Activated CD8-positive, alpha-beta memory T cell treated with anti-CD3 and anti-CD28 coated beads for 24 hours (primary cell): Measurements from ENCODE around the gene ATRN.
"Not testable (repeated sequence)": the region's sequence is repeated elsewhere in the genome, so short reads cannot be mapped to it uniquely, and the experiment has no call there.

Experiments used
- DNase-seq: peaks from one replicate; pipeline ENCODE4 v3.0.0-alpha.2; 2020

Gene ATRN

DNA sequence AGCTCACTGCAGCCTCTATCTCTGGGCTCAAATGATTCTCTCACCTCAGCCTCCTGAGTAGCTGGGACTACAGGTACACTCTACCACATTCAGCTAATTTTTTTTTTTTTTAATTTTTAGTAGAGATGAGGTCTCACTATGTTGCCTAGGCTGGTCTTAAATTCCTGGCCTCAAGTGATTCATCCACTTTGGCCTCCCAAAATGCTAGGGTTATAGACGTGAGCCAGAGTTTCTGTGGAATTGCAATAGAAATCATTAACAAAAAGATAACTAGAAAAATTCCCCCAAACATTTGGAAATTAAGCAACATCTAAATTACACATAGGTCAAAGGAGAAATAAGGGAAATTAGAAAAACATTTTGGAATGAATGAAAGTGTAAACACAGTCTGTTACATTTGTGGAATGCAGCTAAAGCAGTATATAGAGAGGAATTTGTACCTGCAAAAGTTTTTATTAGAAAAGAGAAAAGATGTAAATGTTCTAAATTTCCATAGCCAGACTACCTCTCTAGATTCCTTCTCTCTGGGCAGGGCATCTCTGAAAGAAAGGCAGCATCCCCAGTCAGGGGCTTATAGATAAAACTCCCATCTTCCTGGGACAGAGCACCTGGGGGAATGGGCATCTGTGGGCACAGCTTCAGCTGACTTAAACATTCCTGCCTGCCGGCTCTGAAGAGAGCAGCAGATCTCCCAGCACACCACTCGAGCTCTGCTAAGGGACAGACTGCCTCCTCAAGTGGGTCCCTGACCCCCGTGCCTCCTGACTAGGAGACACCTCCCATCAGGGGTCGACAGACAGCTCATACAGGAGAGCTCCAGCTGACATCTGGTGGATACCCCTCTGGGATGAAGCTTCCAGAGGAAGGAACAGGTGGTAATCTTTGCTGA is 51.3 kb downstream of the ATRN start:
- no peak for DNase-seq

DNA sequence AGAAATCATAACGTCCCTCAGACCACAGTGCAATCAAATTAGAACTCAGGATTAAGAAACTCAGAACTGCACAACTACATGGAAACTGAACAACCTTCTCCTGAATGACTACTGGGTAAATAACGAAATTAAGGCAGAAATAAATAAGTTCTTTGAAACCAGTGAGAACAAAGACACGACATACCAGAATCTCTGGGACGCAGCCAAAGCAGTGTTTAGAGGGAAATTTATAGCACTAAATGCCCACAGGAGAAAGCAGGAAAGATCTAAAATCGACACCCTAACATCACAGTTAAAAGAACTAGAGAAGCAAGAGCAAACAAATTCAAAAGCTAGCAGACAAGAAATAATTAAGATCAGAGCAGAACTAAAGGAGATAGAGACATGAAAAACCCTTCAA is 53.9 kb downstream of the ATRN start:
- not testable (repeated sequence) for DNase-seq

DNA sequence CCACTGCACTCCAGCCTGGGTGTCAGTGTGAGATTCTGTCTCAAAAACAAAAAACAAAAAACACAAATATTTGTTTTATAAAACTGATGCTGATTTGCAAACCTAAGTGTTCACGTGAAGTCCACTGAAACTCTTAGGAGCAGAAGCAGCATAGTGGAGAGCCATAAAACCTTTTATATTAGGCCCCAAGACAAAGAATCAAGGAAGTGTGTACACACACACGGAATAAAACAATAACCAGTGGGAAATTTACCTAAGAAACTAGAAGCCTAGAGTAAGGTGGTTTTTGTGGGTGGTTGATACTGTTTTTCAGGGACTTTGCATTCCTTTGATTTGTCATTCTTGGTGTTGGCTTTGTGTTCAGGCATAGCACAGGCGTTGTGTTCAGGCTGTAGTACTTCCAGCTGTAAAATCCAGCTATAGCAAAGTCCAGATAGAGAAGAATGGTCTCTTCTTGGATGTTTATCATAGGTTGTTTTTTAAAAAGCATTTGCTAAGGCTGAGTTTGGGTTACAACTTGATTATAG is 61.3 kb downstream of the ATRN start:
- DNase-seq = no peak

DNA sequence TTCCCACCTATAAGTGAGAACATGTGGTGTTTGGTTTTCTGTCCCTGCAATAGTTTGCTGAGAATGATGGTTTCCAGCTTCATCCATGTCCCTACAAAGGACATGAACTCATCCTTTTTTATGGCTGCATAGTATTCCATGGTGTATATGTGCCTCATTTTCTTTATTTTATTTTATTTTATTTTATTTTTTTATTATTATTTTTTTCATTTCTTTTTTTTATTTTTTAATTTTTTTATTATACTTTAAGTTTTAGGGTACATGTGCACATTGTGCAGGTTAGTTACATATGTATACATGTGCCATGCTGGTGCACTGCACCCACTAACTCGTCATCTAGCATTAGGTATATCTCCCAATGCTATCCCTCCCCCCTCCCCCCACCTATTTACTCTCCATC is 66.9 kb downstream of the ATRN start:
- not testable (repeated sequence) for DNase-seq

DNA sequence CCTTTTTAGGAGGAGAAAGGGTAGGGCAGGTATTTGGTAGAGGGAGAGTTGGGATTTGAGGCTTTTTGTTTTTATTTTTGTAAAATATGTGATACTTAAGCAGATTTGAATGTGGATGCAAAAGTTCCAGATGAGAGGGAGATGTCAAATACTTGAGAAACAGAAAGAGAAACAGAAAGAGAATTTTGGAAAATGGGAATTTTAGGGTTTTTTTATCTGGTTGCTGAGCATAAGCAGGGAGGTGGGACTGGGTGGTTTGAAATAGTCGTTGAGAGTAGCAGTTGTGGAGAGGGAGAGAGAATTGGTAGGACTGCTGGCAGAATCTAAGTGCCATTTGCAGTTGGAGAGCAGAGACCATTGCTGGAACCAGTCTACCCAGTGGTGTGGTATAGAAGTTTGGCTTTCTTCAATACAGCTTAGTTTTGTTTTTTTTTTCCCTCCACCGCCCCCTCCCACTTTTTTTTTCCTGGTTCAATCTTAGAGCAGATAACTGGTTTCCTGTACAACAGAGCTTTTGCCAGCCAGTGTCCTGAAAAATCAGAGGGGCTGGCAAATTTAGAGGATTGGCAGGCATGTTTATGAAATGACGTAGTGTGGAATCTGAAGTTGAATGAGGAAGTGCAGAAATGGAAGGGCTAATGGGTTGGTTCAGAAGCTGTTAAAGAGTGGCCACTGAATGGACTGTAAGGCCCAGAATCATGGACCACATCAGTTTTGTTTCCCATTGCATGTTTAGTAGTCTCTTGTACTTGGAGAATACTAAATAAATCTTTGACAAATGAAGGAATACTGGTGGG is 68.7 kb downstream of the ATRN start:
- no peak for DNase-seq

DNA sequence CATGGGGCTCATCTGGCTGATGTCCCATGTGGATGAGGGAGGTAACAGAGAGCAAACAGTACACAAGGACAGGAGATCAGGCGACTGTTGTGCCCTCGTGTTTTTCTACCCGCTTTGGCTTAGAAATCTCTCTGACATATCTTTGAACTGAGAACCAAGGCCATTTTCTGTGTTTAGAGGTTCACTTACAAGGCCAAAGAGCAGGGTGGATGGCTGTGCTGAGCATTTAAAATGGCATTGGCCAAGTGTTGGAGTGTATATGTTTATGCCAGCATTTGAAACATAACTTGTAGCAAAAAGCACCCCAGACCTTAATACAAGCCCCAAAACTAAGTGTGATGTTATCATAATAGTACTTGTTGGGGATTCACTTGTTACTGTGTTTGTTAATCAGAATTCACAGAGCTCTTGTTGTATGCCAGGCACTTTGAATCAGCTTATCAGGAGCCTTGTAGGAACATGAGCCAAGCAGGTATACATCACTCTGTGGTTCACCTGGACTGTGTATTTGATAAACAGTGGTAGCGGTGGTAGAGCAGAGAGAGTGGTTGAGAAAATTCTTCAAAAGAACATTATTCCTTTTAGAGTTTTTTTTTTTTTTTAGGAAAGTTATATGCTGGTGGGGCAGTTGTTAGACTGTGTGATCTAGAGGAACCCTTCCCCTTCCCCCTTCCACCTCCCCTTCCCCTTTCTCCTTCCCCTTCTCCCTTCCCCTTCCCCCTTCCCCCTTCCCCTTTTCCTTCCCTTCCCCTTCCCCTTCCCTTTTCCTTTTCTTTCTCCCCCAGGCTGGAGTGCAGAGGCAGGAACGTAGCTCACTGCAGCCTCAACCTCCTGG is 71.3 kb downstream of the ATRN start:
- DNase-seq = no peak

DNA sequence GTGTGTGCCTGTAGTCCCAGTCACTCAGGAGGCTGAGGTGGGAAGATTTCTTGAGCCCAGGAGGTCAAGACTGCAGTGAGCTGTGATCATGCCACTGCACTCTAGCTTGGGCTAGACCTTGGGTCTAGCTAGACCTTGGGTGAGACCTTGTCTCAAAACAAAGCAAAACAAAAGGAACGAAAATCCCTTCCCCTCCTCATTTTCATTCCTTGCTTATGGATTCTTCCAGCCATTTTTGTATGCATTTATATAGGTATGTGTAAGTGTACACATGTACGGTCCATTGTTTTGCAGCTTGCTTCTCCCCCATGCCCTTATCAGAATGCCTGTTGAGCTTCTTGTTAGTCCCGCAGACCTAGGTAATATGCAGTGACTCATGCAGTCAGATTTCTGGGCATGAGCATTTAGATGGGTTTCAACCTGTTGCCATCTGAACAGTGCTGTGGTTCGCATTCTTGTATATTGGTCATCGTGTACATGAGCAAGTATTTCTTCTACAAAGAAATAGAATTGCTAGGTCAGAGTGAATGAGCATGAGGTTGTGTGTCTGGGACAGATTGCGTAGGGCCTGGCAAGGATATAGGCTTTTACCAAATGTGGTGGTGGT is 73.2 kb downstream of the ATRN start:
- no peak for DNase-seq

DNA sequence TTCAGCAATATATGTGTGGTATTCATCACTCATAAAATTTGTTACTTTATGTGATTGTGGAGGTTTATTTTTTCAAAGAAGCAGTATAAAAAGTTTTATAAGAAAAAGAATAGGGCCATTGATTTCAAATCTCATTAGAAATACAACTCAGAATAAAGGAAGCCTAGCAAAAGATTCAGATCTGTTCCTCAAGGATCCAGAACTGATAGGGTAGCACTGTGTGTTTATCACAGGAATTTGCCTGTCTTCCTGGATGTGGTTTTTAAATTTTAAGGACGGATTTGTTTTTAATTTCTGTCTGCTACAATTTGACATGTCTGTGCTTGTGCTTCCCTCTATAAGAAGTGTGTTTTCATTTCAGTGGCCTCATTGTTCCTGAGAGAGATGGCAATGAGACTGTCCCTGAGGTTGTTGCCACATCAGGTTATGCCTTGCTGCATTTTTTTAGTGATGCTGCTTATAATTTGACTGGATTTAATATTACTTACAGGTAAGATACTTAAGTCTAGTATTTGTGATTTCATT is 74.6 kb downstream of the ATRN start:
- DNase-seq = no peak

DNA sequence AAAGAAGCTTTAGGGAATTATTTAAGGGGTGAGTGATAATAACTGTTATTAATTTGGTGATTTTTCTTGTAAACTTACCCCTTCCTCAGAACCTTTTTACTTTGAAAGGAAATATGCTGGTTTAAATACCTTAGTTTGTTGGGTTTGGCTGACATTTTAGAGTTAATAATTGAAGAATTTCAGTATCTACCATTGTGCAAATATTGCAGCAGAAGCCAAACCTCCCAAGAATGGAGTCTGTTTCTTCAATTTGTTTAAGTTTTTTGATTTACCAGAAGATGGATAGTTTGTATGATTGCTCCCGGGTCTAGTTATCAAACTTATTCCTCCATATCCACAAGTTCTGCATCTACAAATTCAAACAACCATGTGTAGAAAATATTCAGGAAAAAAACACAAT is 77.1 kb downstream of the ATRN start:
- no peak for DNase-seq

DNA sequence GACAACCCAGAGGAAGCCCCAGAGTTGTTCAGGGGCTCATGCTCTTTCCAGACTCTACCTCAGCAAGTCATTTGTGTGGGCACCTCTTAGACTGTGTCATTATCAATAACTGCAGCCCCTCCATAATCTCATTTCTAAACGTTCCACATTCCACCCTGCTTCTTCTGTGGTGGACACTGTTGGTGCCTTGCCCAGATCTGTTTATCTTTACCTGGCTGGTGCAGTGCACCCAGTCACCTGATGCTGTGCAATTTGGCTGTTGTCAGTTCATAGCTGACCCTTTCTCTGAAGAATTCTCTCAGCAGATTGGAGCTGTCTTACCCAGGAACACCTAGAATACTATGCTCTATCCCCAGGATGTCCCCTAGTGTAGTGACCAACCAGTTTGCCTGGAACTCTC is 80.0 kb downstream of the ATRN start:
- no peak for DNase-seq

DNA sequence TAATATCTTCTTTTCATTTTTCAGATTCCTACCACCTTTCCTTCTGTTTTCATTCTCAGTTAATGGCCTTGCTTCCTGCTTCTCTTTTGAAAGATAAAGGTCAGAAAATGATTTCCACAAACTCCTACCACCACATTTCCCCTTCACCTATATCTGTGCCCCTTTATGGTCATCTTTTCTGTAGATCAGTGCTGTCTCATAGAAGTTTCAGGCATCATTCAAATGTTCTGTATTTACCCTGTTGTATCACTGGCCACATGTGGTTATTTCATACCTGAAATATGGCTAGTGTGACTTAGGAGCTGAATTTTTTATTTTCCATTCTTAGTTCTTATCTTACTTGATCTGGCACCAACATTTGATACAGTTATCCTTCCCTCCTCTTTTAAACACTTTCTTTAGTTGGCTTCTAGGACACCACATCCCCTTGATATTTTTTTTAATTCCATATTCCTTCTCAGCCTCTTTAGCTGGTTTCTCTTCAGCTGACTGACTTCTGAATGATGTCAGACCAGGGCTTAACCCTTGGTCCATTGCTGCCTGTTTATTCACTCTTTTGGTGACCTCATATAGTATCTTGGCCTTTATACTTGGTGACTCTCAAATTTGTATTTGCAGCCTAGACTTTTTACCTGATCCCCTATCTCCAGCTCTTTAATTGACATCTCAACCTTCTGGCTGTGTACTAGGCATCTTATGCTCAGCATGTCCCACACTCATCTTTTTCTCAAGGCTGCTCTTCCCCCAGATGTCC is 81.0 kb downstream of the ATRN start:
- DNase-seq = no peak

DNA sequence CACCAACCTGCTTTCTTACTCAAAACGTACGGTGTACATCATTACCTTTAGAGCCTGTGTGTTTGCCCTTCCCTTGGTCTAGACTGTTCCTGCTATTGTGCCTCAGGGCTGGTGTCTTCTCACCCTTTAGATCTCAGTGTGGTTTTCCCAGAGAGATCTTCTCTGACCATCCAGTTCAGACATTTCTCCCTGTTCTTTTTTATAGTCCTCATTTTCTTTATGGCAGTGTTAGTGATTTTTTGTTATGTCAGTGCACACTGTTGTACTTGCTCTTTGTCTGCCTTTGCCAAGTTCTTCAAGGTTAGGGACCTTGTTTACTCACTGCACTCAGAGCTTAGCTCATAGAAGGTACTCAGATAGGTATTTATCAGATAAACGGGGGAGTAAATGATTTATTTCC is 82.8 kb downstream of the ATRN start:
- no peak for DNase-seq

DNA sequence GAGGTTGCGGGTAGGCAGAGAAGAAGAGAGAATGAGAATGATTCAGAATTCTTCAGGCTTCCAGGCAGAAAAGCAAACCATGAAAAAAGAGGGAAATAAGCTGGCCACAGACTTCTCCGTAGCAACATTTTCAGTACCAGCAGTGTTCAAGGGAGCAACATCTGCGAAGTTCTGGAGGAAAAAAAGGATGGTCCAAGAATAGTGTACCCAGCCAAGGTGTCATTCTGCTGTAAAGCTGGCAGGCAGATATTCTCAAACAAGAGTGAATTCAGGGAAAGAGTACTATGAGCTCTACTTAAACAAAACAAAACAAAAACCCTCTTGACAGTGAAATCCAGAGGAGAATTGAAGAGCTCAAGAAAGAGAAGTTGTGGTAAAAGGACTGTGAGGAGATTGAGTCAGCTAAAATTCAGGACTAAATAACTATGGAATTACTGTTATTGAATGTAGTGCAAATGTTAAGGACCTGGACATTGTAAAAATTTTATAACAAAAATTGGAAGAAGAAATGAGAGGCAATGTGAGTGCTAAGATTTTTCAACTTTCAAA is 86.5 kb downstream of the ATRN start:
- DNase-seq = no peak

DNA sequence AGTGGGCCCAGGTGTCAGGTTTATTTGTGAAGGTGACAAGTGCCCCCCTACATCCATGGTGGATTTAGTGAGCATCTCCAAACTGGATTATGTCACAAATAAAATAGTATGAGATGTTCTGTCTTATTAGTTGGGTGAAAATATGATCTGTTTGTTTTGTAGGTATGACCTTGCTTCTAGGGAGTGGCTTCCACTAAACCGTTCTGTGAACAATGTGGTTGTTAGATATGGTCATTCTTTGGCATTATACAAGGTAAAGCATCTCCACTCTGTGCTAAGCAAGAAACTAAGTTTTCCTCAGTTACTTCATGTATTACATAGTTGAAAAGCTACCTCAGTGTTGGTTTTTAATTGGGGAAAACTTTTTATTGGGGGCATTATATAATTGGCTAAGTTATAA is 88.4 kb downstream of the ATRN start:
- no peak for DNase-seq

DNA sequence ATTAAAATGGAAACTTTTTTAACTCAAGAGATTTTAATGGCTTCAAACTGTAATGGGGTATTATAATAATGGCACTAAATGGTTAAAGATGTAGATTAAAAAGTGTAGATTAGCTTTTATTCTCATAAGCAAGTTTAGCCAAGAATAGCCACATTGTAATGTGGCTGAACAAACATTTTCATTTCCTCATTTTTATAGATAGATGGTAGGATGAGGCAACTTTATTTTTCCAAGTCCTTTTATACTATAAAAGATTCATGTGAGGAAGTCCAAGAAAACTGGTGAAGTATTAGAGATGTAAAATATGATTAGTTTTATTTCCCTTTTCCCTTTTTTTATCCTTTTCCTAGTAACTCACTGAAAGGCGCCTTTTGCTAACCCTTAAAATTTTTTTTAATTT is 88.8 kb downstream of the ATRN start:
- DNase-seq = no peak

DNA sequence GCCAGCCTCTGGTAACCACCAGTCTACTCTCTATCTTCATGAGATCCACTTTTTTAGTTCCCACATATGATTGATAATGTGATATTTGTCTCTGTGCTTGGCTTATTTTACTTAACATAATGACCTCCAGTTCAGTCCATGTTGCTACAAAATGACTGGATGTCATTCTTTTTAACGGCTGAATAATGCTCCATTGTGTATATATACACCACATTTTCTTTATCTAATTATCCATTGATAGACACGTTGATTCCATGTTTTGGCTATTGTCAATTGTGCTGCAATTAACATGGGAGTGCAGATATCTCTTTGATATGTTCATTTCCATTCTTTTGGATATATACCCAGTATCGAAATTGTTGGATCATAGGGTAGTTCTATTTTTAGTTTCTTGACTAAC is 89.3 kb downstream of the ATRN start:
- DNase-seq = no peak

DNA sequence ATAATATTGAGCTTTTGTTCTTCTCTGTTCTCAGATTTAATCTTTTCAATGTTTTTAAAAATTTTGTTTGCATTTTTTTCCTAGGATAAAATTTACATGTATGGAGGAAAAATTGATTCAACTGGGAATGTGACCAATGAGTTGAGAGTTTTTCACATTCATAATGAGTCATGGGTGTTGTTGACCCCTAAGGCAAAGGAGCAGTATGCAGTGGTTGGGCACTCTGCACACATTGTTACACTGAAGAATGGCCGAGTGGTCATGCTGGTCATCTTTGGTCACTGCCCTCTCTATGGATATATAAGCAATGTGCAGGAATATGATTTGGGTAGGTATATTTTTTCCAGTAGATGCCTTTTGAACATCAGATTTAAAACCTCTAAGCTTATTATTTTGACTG is 89.8 kb downstream of the ATRN start:
- no peak for DNase-seq

DNA sequence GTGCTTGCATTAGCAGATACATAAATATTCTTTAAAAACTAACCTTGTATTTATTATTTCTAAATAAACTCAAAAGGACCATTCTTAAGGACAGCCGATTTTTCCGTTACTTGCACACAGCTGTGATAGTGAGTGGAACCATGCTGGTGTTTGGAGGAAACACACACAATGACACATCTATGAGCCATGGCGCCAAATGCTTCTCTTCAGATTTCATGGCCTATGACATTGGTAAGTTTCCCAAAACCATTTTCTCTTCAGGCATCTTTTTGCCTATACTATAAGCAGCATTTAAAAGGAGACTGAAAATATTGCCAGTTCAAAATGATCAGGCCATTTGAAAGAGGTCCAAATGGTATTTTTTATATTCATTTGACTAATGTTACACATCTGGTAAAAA is 92.3 kb downstream of the ATRN start:
- no peak for DNase-seq

DNA sequence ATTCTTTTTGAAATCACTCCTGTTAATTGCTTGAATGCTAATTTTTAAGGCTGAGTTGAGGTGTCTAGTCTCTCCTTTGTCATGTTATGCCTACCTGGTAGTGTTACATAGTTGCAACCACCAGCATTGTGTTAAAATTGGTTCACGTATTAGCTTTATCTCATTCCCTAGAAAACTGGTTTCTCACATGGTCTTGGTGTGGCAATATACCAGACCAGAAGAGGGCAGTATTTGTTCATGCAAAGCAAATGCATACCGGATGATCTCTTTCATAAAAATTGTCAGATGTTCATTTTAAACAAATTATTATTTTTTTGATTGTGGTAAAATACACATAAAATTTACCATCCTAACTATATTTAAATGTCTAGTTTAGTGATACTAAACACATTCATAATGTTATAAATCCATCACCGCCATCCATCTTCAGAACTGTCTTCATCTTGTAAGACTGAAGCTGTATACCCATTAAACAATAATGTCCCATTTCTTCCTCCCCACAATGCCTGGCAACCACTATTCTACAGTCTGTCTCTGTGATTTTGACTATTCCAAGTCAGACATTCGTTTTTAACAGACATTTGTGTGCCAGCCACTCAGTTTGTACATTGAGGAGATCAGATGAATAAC is 92.8 kb downstream of the ATRN start:
- no peak for DNase-seq

DNA sequence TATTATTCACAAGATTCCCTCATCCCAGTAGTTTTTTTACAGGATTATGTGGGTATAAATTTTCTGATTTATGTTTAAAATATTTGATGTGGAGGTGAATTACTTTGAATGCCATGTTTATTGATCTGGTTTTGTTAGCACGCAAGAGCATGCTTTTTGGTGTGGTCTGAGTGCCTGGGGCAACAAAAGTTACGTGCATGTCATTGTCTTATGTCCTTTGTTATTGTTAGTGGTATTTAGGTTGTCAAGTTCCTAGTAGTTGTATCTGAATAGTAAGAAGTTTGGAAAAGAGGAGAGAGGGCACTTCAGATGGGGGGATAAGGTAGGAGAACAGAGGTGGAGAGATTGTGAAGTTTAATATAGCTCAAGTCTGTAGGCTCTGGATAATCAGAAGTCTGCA is 95.0 kb downstream of the ATRN start:
- DNase-seq = no peak

DNA sequence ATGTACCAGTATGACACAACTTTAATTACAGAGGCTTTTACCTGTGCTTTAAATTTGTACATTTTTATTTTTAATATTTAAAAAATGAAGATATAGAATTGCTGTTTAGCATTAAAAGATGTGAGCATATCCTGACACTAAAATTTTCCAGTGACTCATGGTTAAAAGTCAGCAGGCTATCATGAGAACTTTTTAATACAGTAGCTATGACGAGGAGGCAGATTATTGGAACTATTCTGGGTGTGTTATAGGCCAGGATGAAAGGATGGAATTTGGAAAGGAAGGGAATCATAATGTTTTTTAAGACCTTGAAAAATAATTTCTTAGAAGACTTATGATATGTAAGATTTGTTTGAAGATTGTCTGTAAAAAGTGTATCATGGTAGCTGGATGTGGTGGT is 101.3 kb downstream of the ATRN start:
- DNase-seq = no peak
